ENCODE data around the gene SPOPL.
"Not testable (repeated sequence)": the region's sequence is repeated elsewhere in the genome, so short reads cannot be mapped to it uniquely, and the experiment has no call there.

SPOPL gene

DNA sequence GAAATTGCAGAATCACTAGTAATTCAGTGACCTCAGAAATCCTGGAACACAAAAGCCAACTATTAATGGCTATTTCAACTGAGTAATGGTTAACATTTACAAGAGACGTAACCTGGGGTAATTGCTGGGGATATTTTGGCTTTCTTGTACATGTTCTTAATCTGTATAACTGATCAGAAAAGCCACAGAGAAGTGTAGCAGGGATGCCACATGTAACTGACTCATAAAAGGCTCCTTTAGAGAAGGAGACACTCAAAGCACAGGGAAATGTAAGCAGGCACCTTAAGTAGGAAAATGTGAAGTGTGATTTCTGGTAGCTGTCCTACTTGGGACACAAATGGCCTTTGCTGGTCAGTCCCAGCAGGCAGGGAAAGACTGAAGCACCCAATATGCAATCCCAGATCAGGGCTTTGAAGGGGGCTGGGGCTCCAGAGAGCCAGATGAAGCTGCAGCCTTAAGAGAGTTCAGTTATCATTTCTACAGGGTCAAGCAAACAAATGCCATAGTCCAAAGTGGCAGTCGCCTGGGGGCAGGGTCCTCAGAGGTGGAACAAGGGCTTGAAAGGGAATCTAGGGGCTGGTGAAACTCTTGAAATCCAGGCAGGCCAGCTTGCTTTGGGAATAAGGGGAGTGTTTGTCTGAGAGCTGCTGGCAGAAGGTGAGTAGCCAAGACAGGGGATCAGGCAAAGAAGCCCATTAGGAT, 7.2 kb upstream of the SPOPL start:
- no peak for DNase-seq (ENCODE audit: low spot score)

DNA sequence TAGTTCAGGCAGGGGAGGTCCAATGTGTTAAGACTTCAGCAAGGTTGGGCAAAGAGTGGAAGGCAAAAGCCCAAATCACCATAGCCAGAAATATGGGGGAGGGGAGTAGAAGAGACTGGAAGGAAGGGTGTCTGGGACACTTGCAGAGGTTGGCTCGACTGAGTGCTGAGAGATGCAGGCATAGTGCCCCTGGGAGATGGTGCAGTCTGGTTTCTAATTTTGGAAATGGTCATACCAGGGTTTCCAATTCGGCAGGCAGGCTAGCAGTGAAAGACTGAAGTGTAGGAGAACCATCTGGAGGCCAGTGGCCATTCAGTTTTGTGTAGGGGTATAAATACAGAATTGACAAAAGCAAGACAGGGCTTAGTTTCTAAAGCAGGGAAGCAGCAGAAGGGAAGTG, 6.2 kb upstream of the SPOPL start:
- no peak for DNase-seq (ENCODE audit: low spot score)

GRCh38 chr2:138496096-138496651, 5.4 kb upstream of the SPOPL start:
- no peak for DNase-seq (ENCODE audit: low spot score)

- no peak for DNase-seq (ENCODE audit: low spot score)
These were observed 4.3 kb upstream of the SPOPL start for GRCh38 chr2:138497294-138497693.

GRCh38 chr2:138499684-138500083, 1.9 kb upstream of the SPOPL start:
- DNase-seq (ENCODE audit: low spot score) = no peak

- DNase-seq (ENCODE audit: low spot score) = no peak
These were observed 762 bp upstream of the SPOPL start for GRCh38 chr2:138500592-138501424.

DNA sequence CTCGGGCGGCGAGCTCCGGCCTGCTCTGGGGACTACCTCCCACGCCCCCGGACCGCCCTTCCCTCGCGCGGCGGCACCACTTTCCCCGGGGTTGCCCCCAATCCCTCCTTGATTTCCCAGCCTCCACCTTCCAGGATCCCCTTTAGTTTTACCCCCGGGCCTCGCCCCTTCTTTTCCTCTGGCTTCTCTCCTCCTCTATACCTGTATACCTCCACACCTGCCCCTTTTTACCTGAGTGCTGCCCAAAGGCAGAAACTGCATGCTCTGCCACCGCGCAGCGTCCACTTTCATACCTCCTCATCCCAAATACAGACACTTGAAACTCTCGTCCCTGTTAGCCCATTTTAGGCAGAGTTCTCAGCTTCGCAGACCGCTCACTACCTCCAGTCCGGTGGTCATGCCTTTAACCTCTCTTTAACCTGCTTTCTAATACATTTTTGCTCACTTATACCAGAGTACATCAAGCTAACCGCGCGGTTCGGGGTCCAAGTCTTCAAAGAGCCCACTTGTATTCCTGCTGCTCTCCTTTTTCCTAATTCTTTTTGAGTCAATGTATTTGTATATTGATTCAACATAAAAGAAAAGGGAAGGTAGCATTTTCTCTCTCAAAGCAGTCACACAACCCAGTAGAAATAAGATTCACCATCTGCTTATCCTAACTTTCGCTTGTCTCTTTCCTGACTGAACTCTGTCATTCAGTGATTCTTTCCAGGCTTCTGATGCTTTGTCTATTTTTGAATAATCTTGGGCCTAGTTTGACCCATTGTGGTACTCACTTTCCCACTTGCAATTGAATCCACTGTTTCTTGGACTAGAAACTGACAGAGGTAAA, 901 bp downstream of the SPOPL start:
- DNase-seq (ENCODE audit: low spot score) = peak; percentile 30

GRCh38 chr2:138503087-138503442, 1.5 kb downstream of the SPOPL start:
- no peak for DNase-seq (ENCODE audit: low spot score)

- DNase-seq (ENCODE audit: low spot score) = no peak
These were observed 2.1 kb downstream of the SPOPL start for GRCh38 chr2:138503652-138504051.

- DNase-seq (ENCODE audit: low spot score) = no peak
These were observed 2.5 kb downstream of the SPOPL start for GRCh38 chr2:138504092-138504491.

DNA sequence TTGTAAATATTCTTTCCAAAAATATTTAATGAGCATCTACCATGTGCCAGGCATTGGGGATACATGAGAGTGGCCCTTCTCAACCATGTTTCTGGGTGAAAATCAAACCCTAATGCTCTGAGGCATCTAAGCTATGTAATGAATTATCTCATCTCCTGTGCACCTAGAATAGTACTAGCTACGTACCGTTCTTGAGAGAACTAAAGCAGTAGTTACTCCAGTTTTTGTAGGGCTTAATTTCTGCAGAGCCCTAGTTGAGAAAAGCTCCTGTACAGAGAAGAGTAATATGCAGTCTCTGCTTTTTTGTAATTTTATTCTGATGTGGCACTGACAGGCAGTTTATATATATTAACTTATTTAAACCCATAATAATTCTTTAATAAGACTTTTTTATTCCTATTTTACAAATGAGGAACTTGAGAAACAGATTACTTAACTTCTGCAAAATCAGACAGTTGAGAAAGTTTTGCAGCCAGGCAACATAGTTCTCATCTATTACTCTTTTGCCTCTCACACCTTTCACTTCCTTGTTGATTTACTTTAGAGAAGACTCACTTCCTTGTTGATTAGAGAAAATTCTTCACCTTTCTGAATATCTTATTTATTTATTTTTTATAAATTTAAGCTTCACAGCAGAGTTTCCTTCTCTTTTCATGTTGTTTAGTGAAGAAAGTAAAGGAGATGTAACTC, 3.1 kb downstream of the SPOPL start:
- DNase-seq (ENCODE audit: low spot score) = peak; percentile 43

GRCh38 chr2:138507267-138507666, 5.7 kb downstream of the SPOPL start:
- no peak for DNase-seq (ENCODE audit: low spot score)

DNA sequence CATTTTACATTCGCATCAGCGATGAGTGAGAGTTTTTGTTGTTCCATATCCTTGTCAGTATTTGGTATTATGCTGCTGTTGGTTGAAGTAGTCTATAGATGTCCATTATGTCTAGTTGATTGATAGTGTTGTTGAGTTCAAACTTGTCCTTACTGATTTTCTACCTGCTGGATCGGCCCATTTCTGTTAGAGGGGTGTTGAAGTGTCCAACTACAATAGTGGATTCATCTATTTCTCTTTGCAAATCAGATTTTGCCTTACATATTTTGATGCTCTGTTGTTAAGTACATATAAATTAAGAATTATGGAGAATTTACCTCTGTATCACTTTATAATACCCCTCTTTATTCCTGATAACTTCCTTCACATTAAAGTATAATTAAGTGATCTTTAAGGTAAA, 8.7 kb downstream of the SPOPL start:
- no peak for DNase-seq (ENCODE audit: low spot score)

DNA sequence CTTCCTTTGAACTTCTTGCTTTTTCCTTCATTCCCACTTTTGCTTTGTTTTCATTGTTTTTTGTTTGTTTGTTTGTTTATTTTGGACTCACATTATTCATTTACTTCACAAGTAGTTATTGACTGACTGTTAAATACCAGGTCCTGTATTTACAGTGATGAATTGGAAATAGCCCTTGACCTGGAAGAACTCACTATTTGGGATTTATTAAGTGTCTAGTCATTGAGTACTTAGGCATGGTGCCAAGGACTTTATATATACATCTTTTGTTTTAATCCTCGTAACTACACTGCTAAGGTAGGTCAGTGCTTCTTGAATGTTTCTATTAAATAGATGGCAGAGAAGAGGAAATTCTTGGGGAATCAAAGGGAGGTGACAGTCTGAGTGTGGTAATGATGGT, 11.1 kb downstream of the SPOPL start:
- no peak for DNase-seq (ENCODE audit: low spot score)

- DNase-seq (ENCODE audit: low spot score) = no peak
These were observed 12.6 kb downstream of the SPOPL start for GRCh38 chr2:138514173-138514572.

- no peak for DNase-seq (ENCODE audit: low spot score)
These were observed 13.5 kb downstream of the SPOPL start for GRCh38 chr2:138515092-138515491.

GRCh38 chr2:138516030-138516704, 14.6 kb downstream of the SPOPL start:
- DNase-seq (ENCODE audit: low spot score) = no peak

DNA sequence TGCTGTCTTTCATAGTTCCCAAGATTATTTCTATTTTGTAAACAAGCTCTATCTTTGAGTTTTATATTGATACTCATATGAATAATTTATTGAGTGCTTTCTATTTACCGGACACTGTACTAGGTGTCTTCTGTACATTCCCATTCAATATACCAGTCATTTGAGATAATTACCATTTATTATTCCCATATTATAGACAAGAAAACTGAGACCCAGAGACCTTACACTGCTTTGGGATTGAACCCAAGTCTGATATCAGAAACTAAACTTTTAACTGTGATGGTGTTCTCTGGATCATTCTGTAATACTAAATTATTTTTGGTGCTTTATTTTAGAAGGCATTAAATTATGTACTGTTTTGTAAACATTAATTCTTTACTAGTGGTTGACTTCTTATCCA, 17.3 kb downstream of the SPOPL start:
- no peak for DNase-seq (ENCODE audit: low spot score)

DNA sequence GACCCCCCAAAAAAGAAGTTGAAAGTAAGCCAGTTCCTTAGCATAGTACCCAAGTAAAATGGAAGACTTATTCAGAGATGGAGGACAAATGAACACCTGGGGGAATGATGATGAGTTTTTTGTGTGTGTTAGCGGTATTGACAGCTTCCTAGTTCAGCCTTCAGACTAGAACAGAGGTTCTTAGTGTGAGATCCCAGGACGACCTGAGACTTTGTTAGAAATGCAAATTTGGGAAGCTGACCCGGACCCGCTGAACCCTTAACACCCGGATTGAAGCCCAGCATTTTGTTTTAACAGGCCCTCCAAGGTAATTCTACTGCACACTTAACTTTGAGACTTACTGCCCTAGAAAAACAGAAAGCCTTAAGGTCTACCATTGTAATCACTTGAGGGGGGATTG, 20.3 kb downstream of the SPOPL start:
- DNase-seq (ENCODE audit: low spot score) = no peak

DNA sequence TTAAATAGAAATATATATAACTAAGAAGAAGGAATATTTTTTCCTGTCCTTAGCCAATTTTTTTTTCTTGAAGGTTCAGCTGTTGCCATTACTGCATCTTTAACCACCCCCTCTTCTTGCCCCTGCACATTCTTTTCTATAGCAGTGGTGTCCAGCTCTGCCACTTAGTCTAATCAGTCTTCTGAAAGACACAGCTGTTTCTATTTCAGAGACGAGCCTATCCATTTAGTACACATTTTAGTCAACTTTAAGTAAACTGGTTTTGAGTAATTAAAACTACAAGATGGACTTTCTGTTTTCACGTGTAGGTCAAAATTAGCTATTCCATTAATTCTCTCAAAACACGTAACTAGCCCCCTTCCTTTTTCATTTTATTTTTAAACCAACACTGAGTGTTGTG, 21.0 kb downstream of the SPOPL start:
- no peak for DNase-seq (ENCODE audit: low spot score)

GRCh38 chr2:138523018-138523672, 21.6 kb downstream of the SPOPL start:
- not testable (repeated sequence) for DNase-seq (ENCODE audit: low spot score)

Measured in Ammon's horn (tissue), 1 donor.